K562 (cell line): ENCODE data around the gene SAMD11. TPM values are rescaled to one million over a fixed set of nuclear protein-coding genes. Genes with fewer than 3 reads are reported as not detected.

Experiments
- FIP1L1 ChIP-seq: fragments of 200-400 bp; formaldehyde crosslinking; IDR thresholded peaks from 2 replicates; pipeline ENCODE4 v1.6.1; 2018; ENCODE audit warnings: mild to moderate bottlenecking, low read depth, low read length; ENCODE audit not compliant: poor library complexity, severe bottlenecking
- FOXP4 ChIP-seq: sonication (generic); formaldehyde crosslinking; IDR thresholded peaks from 2 replicates; pipeline ENCODE4 v1.8.0; 2022; ENCODE audit warnings: mild to moderate bottlenecking, missing genetic modification reagents, borderline replicate concordance
- HNRNPK ChIP-seq: fragments of 200-400 bp; formaldehyde crosslinking; IDR thresholded peaks from one replicate; pipeline ENCODE4 v1.6.1; 2018; ENCODE audit warnings: mild to moderate bottlenecking, low read depth, low read length; ENCODE audit not compliant: poor library complexity, severe bottlenecking
- L3MBTL2 ChIP-seq: fragments of 450-650 bp; IDR thresholded peaks from 2 replicates; pipeline ENCODE4 v1.6.1; 2016; ENCODE audit warnings: mild to moderate bottlenecking, moderate library complexity
- MAX ChIP-seq: sonication (generic); formaldehyde crosslinking; IDR thresholded peaks from 2 replicates; pipeline ENCODE4 v1.9.0; 2022; ENCODE audit warnings: mild to moderate bottlenecking, missing genetic modification reagents
- RHOXF2B ChIP-seq: fragments of 250-450 bp; sonication (Bioruptor Pico); conservative IDR thresholded peaks from 2 replicates; pipeline ENCODE4 v1.5.1; 2021
- TFAP4 ChIP-seq: sonication (generic); formaldehyde crosslinking; IDR thresholded peaks from 2 replicates; pipeline ENCODE4 v1.8.0; 2022; ENCODE audit warnings: missing genetic modification reagents, mild to moderate bottlenecking, moderate library complexity, borderline replicate concordance
- UBTF ChIP-seq, 2 experiments: IDR thresholded peaks; 2 replicates each; pipeline ENCODE4 v1.6.1; 2012; ENCODE audit warnings: improper control_type of control experiment in 2 of 2, low read depth in 2 of 2, low read length in 2 of 2, borderline replicate concordance in 1 of 2
- ZNF449 ChIP-seq: fragments of 250-450 bp; sonication (Bioruptor Pico); IDR thresholded peaks from 2 replicates; pipeline ENCODE4 v1.8.0; 2022; ENCODE audit warnings: moderate library complexity, mild to moderate bottlenecking, inconsistent platforms
- polyA plus RNA-seq, 8 experiments: library from polyadenylated mRNA; depleted of rRNA in 4 of 8; stranded (reverse) in 5 of 8; unstranded in 3 of 8; fragments of >200 nt; fragmentation: Nextera tagmentation in 2 of 8; fragmentation: Illumina TruSeq in 1 of 8; extraction: Ambion mirVana in 2 of 8; extraction: Trizol in 1 of 8; gene quantifications; 2 replicates each; pipeline versions ENCODE4 v1.2.1 to v1.2.3, GENCODE V29; 2011 to 2014; ENCODE audit warnings: inconsistent platforms in 1 of 8, missing spikeins in 1 of 8
- total RNA-seq, 7 experiments: library from RNA; depleted of rRNA in 6 of 7; stranded (reverse); fragments of >200 nt in 6 of 7; fragmentation: Illumina TruSeq in 2 of 7; extraction: Trizol in 2 of 7; gene quantifications; 2 replicates each; pipeline versions ENCODE4 v1.2.1 to v1.2.3, GENCODE V29; 2011 to 2021; ENCODE audit warnings: low replicate concordance in 1 of 7
- TF ChIP-seq, protein P1 (sequence below): fragments of 250-450 bp; sonication (Bioruptor Pico); IDR thresholded peaks from 2 replicates; pipeline ENCODE4 v1.8.0; 2022; ENCODE audit warnings: inconsistent platforms, mild to moderate bottlenecking, moderate library complexity, borderline replicate concordance

Gene SAMD11
- total and polyA plus RNA-seq, 9 of the 15 experiments (the other 6 are each of a cell fraction or from before 2014, with no cell fraction given), result 0.07 to 0.82 (median 0.11) TPM; not detected in 2

DNA sequence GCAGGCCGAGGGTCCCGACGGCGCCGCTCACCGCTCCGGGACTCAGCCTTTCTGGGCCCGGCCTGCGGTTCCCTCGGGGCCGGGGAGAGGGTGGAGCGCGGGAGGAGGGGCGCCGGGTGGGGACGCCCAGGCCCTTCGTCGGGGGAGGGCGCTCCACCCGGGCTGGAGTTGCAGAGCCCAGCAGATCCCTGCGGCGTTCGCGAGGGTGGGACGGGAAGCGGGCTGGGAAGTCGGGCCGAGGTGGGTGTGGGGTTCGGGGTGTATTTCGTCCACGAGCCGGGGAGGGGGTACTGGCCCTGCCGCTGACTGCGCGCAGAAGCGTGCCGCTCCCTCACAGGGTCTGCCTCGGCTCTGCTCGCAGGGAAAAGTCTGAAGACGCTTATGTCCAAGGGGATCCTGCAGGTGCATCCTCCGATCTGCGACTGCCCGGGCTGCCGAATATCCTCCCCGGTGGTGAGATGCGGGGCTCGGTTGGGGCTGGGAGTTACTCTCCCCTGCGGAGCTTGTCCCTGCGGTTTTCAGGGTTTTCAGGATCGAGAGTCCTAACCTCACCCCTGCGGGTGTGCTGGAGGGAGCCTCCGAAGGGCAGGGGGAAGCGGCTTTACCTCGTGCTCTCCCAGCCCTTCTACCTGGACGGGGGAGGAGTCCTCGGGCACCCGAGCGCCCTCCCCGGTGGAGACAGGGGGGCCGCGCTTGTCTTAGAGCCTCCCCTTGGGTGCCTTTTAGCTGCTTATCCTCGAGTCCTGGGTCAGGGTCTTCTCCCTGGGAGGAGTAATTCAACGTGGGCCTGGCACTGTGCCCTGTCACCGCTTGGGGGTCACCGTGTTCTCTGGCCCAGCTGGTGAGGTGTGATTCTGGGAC lies 2.1 kb downstream of the SAMD11 start (continued):
- TF ChIP-seq ZNF449 (no peak), MAX (CRISPR knock-in tag) (peak; percentile 15; the same call in 1 of the 2 replicates), FOXP4 (CRISPR knock-in tag) (0 out of 2 replicates have a peak, but pooled peaks have one; percentile 24), FIP1L1 (peak; percentile 21), L3MBTL2 (0 out of 2 replicates have a peak, but pooled peaks have one; percentile 13), UBTF (IDR thresholded peaks at IDR 0.05; ENCODE audit: borderline replicate concordance in 1 of 2, low read depth in 2 of 2, low read length in 2 of 2) (peak; percentile 39 to 53; a peak in 1 of 4 replicates), TFAP4 (CRISPR knock-in tag) (0 out of 2 replicates have a peak, but pooled peaks have one; percentile 36), HNRNPK (peak; percentile 20), RHOXF2B (no peak)
- TF ChIP-seq, protein P1, sequence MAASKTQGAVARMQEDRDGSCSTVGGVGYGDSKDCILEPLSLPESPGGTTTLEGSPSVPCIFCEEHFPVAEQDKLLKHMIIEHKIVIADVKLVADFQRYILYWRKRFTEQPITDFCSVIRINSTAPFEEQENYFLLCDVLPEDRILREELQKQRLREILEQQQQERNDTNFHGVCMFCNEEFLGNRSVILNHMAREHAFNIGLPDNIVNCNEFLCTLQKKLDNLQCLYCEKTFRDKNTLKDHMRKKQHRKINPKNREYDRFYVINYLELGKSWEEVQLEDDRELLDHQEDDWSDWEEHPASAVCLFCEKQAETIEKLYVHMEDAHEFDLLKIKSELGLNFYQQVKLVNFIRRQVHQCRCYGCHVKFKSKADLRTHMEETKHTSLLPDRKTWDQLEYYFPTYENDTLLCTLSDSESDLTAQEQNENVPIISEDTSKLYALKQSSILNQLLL, result no peak
